ENCODE results near the gene ACTRT2.

The ACTRT2 gene

DNA sequence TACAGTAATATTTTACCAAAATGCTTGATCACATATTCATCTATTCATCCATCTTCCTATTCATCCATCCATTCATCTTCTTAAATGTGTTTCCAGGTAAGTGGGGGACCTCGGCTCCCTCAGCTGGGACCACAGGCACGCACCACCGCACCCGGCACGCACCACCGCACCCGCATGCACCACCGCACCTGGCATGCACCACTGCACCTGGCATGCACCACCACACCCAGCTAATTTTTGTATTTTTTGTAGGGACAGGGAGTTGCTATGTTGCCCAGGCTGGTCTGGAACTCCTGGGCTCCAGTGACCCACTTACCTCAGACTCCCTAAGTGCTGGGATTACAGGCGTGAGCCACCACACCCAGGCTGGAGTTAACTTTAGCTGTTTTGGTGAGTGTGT lies 21.2 kb downstream of the ACTRT2 start:
- Histone ChIP-seq H3K9ac (no peak overlapping the region), H4K20me1 (ENCODE audit: insufficient read depth) (no peaks in the 10 kb centered on the region), H3K79me2 (ENCODE audit: insufficient read depth, low read depth) (no peaks in the 10 kb centered on the region), H2AFZ (ENCODE audit: low read depth) (no peak overlapping the region), H3K27ac (no peak overlapping the region), H3K4me1 (ENCODE audit: low read depth, poor library complexity, severe bottlenecking) (no peaks in the 10 kb centered on the region), H3K4me2 (no peak overlapping the region), H3K36me3 (ENCODE audit: insufficient read depth) (no peaks in the 10 kb centered on the region), H3K27me3 (ENCODE audit: insufficient read depth, low read depth) (peaks cover 36% of the 10 kb centered on the region; the same call in 1 of the 2 replicates), H3K4me3 (IDR thresholded peaks at IDR 0.05; ENCODE audit: insufficient read depth, low read depth, low read length) (no peak overlapping the region)
- TF ChIP-seq, protein P1, sequence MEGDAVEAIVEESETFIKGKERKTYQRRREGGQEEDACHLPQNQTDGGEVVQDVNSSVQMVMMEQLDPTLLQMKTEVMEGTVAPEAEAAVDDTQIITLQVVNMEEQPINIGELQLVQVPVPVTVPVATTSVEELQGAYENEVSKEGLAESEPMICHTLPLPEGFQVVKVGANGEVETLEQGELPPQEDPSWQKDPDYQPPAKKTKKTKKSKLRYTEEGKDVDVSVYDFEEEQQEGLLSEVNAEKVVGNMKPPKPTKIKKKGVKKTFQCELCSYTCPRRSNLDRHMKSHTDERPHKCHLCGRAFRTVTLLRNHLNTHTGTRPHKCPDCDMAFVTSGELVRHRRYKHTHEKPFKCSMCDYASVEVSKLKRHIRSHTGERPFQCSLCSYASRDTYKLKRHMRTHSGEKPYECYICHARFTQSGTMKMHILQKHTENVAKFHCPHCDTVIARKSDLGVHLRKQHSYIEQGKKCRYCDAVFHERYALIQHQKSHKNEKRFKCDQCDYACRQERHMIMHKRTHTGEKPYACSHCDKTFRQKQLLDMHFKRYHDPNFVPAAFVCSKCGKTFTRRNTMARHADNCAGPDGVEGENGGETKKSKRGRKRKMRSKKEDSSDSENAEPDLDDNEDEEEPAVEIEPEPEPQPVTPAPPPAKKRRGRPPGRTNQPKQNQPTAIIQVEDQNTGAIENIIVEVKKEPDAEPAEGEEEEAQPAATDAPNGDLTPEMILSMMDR (conservative IDR thresholded peaks at IDR 0.05; ENCODE audit: low read depth, low read length) = no peak

DNA sequence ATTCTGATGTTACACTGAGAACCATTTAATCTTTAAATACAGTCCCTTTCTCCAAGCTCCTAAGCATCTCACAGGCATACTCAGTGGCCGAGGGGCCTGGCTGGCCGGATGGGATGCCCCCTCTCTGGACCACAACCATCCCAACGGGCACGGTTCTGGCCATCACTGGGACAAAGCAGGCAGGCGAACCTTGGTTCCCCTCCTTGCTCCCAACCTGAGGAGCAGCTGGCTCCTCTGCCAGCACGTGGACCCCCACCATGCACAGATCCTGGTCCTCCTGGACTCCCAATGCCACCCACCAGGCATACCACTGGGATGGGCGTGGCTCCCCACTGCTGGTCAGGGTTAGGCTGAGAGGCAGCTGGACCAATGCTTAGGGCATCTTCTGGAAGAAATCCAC lies 27.9 kb downstream of the ACTRT2 start:
- H3K79me2 ChIP-seq (ENCODE audit: insufficient read depth, low read depth) = no peaks in the 10 kb centered on the region
- no peak overlapping the region for H3K4me3 ChIP-seq (IDR thresholded peaks at IDR 0.05; ENCODE audit: insufficient read depth, low read depth, low read length)
- no peaks in the 10 kb centered on the region for H4K20me1 ChIP-seq (ENCODE audit: insufficient read depth)
- H3K27me3 ChIP-seq (ENCODE audit: insufficient read depth, low read depth) = peaks cover 10% of the 10 kb centered on the region; the same call in 1 of the 2 replicates
- no peak overlapping the region for H3K9ac ChIP-seq
- TF ChIP-seq, protein P1 (conservative IDR thresholded peaks at IDR 0.05; ENCODE audit: low read depth, low read length) = no peak
- no peaks in the 10 kb centered on the region for H3K4me1 ChIP-seq (ENCODE audit: low read depth, poor library complexity, severe bottlenecking)
- no peaks in the 10 kb centered on the region for H3K36me3 ChIP-seq (ENCODE audit: insufficient read depth)
- H3K4me2 ChIP-seq = no peak overlapping the region
- no peak overlapping the region for H2AFZ ChIP-seq (ENCODE audit: low read depth)
- no peak overlapping the region for H3K27ac ChIP-seq

DNA sequence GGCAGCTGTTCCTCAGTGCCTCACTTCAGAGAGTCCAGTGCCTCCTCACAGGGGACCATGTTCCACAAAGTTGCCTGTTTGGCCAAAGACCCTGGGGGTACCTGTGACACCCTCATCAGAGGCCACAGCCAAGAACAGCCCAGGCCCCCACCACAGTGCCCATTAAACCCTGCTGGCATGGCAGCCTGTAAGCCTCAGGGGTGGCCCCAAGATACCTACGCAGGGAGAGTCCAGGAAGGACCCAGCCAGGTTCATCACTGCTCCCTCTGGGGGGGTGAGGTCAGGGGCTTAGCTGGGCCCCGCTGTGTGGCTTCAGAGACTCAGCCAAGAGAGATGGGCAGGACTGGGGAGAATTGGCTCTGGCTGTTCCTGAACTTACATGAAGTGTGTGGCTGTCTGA lies 28.6 kb downstream of the ACTRT2 start:
- Histone ChIP-seq H4K20me1 (ENCODE audit: insufficient read depth) (no peaks in the 10 kb centered on the region), H3K9ac (no peak overlapping the region), H2AFZ (ENCODE audit: low read depth) (no peak overlapping the region), H3K4me3 (IDR thresholded peaks at IDR 0.05; ENCODE audit: insufficient read depth, low read depth, low read length) (no peak overlapping the region), H3K27ac (no peak overlapping the region), H3K27me3 (ENCODE audit: insufficient read depth, low read depth) (peaks cover 13% of the 10 kb centered on the region), H3K4me1 (ENCODE audit: low read depth, poor library complexity, severe bottlenecking) (no peaks in the 10 kb centered on the region), H3K4me2 (no peak overlapping the region), H3K79me2 (ENCODE audit: insufficient read depth, low read depth) (no peaks in the 10 kb centered on the region), H3K36me3 (ENCODE audit: insufficient read depth) (no peaks in the 10 kb centered on the region)
- TF ChIP-seq, protein P1 (conservative IDR thresholded peaks at IDR 0.05; ENCODE audit: low read depth, low read length) = no peak

DNA sequence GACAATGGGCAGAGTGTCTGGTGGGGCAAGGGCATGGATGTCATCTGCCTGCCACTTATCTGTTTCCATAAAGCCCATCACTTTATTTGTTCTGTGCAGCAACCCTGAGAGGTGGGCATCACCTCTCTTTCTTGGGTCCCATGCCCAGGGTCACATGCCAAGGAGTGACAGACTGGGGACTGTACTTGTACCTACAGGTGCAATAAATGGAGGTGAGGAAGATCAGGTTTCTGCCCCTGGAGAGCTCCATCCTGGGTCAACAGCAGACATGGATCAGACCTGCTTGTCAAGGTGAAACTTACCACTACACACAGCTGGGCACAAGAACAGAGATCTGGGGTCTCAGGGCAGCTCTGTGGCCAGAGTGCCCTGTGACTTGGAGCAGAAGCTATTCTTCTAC lies 29.3 kb downstream of the ACTRT2 start:
- Histone ChIP-seq H3K79me2 (ENCODE audit: insufficient read depth, low read depth) (no peaks in the 10 kb centered on the region), H4K20me1 (ENCODE audit: insufficient read depth) (no peaks in the 10 kb centered on the region), H3K36me3 (ENCODE audit: insufficient read depth) (no peaks in the 10 kb centered on the region), H3K27me3 (ENCODE audit: insufficient read depth, low read depth) (peaks cover 8% of the 10 kb centered on the region), H3K9ac (no peak overlapping the region), H3K4me2 (no peak overlapping the region), H3K27ac (no peak overlapping the region), H3K4me1 (ENCODE audit: low read depth, poor library complexity, severe bottlenecking) (no peaks in the 10 kb centered on the region), H3K4me3 (IDR thresholded peaks at IDR 0.05; ENCODE audit: insufficient read depth, low read depth, low read length) (no peak overlapping the region), H2AFZ (ENCODE audit: low read depth) (no peak overlapping the region)
- TF ChIP-seq, protein P1 (conservative IDR thresholded peaks at IDR 0.05; ENCODE audit: low read depth, low read length) = no peak

Data from KMS-11 (cell line).